ENCODE measurements around the gene RGS16. TPM values are rescaled to one million over a fixed set of nuclear protein-coding genes. Genes with fewer than 3 reads are reported as not detected.

Gene RGS16
- total RNA-seq, 1 donor from 2014 or later: 0.81 TPM

- DNase-seq (ENCODE audit: low read depth): no peak
- no peak for TF ChIP-seq CTCF (conservative IDR thresholded peaks at IDR 0.05; ENCODE audit: low read depth, low read length)
- no peak overlapping the region for H3K4me3 ChIP-seq (ENCODE audit: low read depth, low read length)
These were observed 54.4 kb downstream of the RGS16 start for GRCh38 chr1:182549811-182550210.

DNA sequence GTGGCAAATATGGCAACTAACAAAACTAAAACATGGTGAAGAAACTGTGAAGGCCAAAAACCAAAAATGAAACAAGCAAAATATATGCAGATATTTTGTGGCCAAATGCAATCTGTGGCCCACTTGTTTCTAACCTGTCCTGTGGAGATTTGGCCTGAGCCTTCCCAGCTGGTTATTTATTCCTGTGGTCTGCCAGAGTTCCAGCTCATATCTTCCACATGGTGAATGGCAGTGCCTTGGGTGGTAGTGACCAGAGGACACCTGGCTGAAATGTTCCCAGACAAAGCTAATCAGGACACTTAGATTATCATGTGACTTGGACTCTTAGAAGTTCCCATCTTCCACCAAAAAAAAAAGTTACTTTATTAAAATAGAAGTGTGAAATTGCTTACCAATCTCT is 54.8 kb downstream of the RGS16 start:
- no peak for DNase-seq (ENCODE audit: low read depth)
- H3K4me3 ChIP-seq (ENCODE audit: low read depth, low read length): no peak overlapping the region
- no peak for TF ChIP-seq CTCF (conservative IDR thresholded peaks at IDR 0.05; ENCODE audit: low read depth, low read length)

Other genes starting within 250 kb of the RGS16 start
- 122 and 137 TPM in 2 replicates for gene GLUL, start 212.6 kb downstream of the RGS16 start, total RNA-seq
- gene TEDDM1, start 203.7 kb downstream of the RGS16 start, total RNA-seq: not detected in 2 replicates
- not detected in 2 replicates for gene RGSL1, start 154.2 kb downstream of the RGS16 start, total RNA-seq
- 1.7 and 2.5 TPM in 2 replicates for gene RNASEL, start 15.1 kb downstream of the RGS16 start, total RNA-seq
- not detected in 2 replicates for gene RGS8, start 80.2 kb upstream of the RGS16 start, total RNA-seq
- gene NPL, start 185.4 kb upstream of the RGS16 start, total RNA-seq: 0.06 and 0.36 TPM in 2 replicates
- gene DHX9, start 235.0 kb upstream of the RGS16 start, total RNA-seq: 154 and 202 TPM in 2 replicates

Measured in epithelial cell of proximal tubule (primary cell).